IPS-18a (cell line): ENCODE data around the gene PXDN.
"Not testable (repeated sequence)": the region's sequence is repeated elsewhere in the genome, so short reads cannot be mapped to it uniquely, and the experiment has no call there.

Experiments
- H3K27ac ChIP-seq: one replicate; pipeline ENCODE4 v1.5.1; 2013; ENCODE audit warnings: low read length
- H3K27me3 ChIP-seq: one replicate; pipeline ENCODE4 v1.6.1; 2013; ENCODE audit warnings: mild to moderate bottlenecking, low read length; ENCODE audit not compliant: control insufficient read depth, insufficient read depth
- H3K36me3 ChIP-seq: one replicate; pipeline ENCODE4 v1.6.1; 2013; ENCODE audit warnings: low read depth, low read length; ENCODE audit not compliant: control insufficient read depth
- H3K4me1 ChIP-seq: one replicate; pipeline ENCODE4 v1.6.1; 2013; ENCODE audit warnings: low read depth, low read length; ENCODE audit not compliant: control insufficient read depth
- H3K4me3 ChIP-seq: one replicate; pipeline ENCODE4 v1.5.1; 2013; ENCODE audit warnings: low read length
- H3K9ac ChIP-seq: one replicate; pipeline ENCODE4 v1.6.1; 2013; ENCODE audit warnings: mild to moderate bottlenecking, low read length, moderate library complexity
- H3K9me3 ChIP-seq: one replicate; pipeline ENCODE4 v1.6.1; 2013; ENCODE audit warnings: low read depth, low read length; ENCODE audit not compliant: control insufficient read depth

PXDN gene

DNA sequence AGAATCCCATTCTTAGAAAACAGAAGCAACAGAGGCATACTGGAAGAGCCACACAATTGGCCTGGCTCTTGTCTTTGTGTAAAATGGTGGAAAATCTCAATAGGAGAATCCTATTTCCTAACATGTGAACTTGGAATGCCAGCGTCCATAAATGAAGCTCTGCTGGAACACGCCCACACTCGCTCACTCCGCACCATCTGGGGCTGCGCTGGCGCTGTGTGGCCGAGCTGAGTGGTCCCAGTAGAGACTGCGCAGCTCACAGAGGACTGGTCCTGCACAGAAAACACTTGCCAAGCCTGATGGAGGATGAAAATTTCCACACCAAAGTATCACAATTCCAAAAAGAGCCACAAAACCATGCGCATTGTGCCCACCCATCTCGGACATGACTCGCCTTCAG is 56.2 kb downstream of the PXDN start:
- Histone ChIP-seq H3K9me3 (no peaks in the 10 kb centered on the region), H3K27me3 (no peaks in the 10 kb centered on the region), H3K9ac (no peak overlapping the region), H3K27ac (no peak overlapping the region), H3K4me3 (no peak overlapping the region), H3K4me1 (peaks cover 7% of the 10 kb centered on the region), H3K36me3 (peaks cover 31% of the 10 kb centered on the region)

- H3K9ac ChIP-seq, result no peak overlapping the region
- no peak overlapping the region for H3K4me3 ChIP-seq
- peaks cover 27% of the 10 kb centered on the region for H3K36me3 ChIP-seq
- H3K27ac ChIP-seq, result no peak overlapping the region
- H3K4me1 ChIP-seq, result peaks cover 7% of the 10 kb centered on the region
- H3K27me3 ChIP-seq, result no peaks in the 10 kb centered on the region
- H3K9me3 ChIP-seq, result no peaks in the 10 kb centered on the region
Observed at GRCh38 chr2:1687254-1687653, 57.1 kb downstream of the PXDN start.

GRCh38 chr2:1686784-1687105 is 57.6 kb downstream of the PXDN start:
- no peak overlapping the region for H3K4me3 ChIP-seq
- H3K4me1 ChIP-seq, result peaks cover 7% of the 10 kb centered on the region
- H3K9ac ChIP-seq, result no peak overlapping the region
- no peak overlapping the region for H3K27ac ChIP-seq
- peaks cover 28% of the 10 kb centered on the region for H3K36me3 ChIP-seq
- no peaks in the 10 kb centered on the region for H3K9me3 ChIP-seq
- H3K27me3 ChIP-seq, result no peaks in the 10 kb centered on the region

GRCh38 chr2:1685957-1686783 is 58.1 kb downstream of the PXDN start:
- Histone ChIP-seq H3K9ac (no peak overlapping the region), H3K4me1 (peaks cover 7% of the 10 kb centered on the region), H3K36me3 (peaks cover 26% of the 10 kb centered on the region), H3K4me3 (no peak overlapping the region), H3K9me3 (no peaks in the 10 kb centered on the region), H3K27ac (no peak overlapping the region), H3K27me3 (no peaks in the 10 kb centered on the region)

GRCh38 chr2:1685078-1685956 is 59.0 kb downstream of the PXDN start:
- Histone ChIP-seq H3K9ac (no peak overlapping the region), H3K4me3 (no peak overlapping the region), H3K27me3 (no peaks in the 10 kb centered on the region), H3K4me1 (peaks cover 7% of the 10 kb centered on the region), H3K9me3 (no peaks in the 10 kb centered on the region), H3K27ac (no peak overlapping the region), H3K36me3 (peaks cover 20% of the 10 kb centered on the region)

- Histone ChIP-seq H3K9me3 (no peaks in the 10 kb centered on the region), H3K4me3 (no peak overlapping the region), H3K9ac (no peak overlapping the region), H3K36me3 (peaks cover 30% of the 10 kb centered on the region), H3K27me3 (no peaks in the 10 kb centered on the region), H3K4me1 (peaks cover 7% of the 10 kb centered on the region), H3K27ac (no peak overlapping the region)
Observed at GRCh38 chr2:1683297-1683696, 61.0 kb downstream of the PXDN start.

- peaks cover 33% of the 10 kb centered on the region for H3K36me3 ChIP-seq
Observed at GRCh38 chr2:1682181-1682440, 62.2 kb downstream of the PXDN start.

DNA sequence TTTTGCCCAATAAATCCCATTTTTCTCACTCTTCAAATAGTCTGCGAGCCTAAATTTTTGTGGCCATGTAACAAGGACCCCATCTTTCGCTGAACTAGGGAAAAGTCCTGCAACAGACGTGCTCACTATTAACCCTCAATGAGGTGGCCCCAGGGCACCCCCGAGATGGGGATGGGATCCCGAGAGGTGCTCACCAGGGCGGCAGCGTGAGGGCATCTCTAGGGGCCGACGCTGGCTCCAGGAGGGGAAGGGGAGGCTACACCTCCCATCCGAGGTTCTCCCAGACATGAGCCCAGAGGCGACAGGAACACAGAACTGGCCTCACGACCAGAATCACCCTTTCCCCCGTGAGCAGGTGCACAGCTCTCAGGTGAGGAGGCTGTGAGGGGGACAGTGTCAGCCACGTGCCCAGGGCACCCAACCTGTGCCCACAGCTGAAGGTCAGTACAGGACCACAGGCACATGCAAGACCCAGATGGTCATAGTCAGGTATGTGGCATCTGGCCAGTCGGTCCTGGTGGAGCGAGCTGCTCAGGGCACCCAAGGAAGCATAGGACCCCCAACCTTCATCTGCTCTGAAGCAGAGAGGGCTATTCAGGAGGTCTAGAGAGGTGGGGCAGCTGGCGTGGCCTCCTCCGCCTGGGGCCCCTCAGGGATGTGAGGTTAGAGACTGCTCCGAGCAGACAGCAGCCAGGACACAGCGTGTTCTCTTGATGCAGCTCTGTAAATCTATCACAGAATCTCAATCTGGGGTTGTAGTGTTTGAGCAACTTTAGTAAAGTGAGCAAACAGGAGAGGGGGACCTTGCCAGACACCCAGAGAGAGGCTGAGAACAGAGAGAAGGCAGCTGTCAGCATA is 62.8 kb downstream of the PXDN start:
- Histone ChIP-seq H3K9ac (no peak overlapping the region), H3K27ac (no peak overlapping the region), H3K27me3 (no peaks in the 10 kb centered on the region), H3K4me1 (peaks cover 4% of the 10 kb centered on the region), H3K4me3 (no peak overlapping the region), H3K36me3 (peaks cover 38% of the 10 kb centered on the region), H3K9me3 (no peaks in the 10 kb centered on the region)

More at GRCh38 chr2:1682181-1682440, 62.2 kb downstream of the PXDN start:
- Histone ChIP-seq H3K9me3 (no peaks in the 10 kb centered on the region), H3K27me3 (no peaks in the 10 kb centered on the region), H3K9ac (no peak overlapping the region), H3K4me3 (no peak overlapping the region), H3K4me1 (peaks cover 4% of the 10 kb centered on the region), H3K27ac (no peak overlapping the region)

GRCh38 chr2:1681017-1681318 is 63.3 kb downstream of the PXDN start:
- H3K4me1 ChIP-seq, result peaks cover 2% of the 10 kb centered on the region
- H3K9ac ChIP-seq, result no peak overlapping the region
- no peaks in the 10 kb centered on the region for H3K9me3 ChIP-seq
- no peaks in the 10 kb centered on the region for H3K27me3 ChIP-seq
- H3K27ac ChIP-seq, result no peak overlapping the region
- H3K4me3 ChIP-seq, result no peak overlapping the region
- peaks cover 42% of the 10 kb centered on the region for H3K36me3 ChIP-seq

DNA sequence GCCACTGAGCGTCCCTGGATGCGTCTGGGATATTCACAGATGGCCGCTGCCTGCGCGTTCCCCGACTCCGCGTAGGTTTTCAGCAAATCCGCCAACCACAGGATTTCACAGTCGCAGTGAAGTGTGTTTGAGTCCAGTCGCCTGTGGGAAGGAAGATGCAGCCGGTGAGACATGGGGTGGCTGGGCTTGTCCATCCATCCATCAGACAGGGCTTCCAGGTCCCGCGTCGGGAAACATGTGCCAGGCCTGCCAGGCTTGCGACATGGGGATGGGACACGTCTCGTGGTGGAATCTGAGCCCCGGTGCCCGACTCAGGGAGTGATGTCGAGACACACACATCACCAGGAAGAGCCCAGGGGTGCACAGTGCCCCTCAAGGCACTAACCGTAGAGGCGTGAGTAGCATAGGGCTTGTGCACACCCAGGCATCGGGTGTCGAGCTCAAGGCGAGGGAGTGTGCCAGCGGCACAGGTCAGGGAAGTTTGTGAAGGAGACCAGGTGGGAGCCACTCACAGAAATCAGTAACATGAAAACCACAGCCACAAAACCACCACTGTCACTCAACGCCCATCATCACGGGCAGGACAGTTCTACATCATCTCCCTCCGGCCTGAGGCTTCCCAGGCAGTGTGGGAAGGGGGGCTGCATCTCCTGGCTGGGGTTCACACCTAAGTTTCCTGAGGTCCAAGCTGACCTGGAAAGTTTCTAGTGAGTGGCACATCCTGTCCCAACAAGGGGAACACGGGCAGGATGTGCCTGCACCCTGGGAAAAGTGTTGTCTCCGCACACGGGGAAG is 63.9 kb downstream of the PXDN start:
- H3K4me1 ChIP-seq, result no peaks in the 10 kb centered on the region
- peaks cover 46% of the 10 kb centered on the region for H3K36me3 ChIP-seq
- no peak overlapping the region for H3K9ac ChIP-seq
- H3K4me3 ChIP-seq, result no peak overlapping the region
- H3K27me3 ChIP-seq, result no peaks in the 10 kb centered on the region
- no peaks in the 10 kb centered on the region for H3K9me3 ChIP-seq
- H3K27ac ChIP-seq, result no peak overlapping the region

DNA sequence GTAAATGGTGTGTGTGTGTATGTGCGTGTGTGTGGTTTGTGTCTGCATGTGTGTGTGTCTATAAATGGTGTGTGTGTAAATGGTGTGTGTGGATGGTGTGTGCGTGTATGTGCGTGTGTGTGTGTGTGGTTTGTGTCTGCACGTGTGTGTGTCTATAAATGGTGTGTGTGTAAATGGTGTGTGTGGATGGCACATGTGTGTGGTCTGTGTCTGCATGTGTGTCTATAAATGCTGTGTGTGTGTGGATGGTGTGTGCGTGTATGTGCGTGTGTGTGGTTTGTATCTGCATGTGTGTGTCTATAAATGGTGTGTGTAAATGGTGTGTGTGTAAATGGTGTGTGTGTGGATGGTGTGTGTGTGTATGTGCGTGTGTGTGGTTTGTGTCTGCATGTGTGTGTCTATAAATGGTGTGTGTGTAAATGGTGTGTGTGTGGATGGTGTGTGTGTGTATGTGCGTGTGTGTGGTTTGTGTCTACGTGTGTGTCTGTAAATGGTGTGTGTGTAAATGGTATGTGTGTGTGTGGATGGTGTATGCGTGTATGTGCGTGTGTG is 64.8 kb downstream of the PXDN start:
- H3K27me3 ChIP-seq, H3K9me3 ChIP-seq, H3K27ac ChIP-seq, H3K4me1 ChIP-seq, H3K9ac ChIP-seq, H3K4me3 ChIP-seq: not testable (repeated sequence)
- peaks cover 55% of the 10 kb centered on the region for H3K36me3 ChIP-seq
